ENCODE measurements around the gene UNC80.
"Not testable (repeated sequence)": the region's sequence is repeated elsewhere in the genome, so short reads cannot be mapped to it uniquely, and the experiment has no call there.

The UNC80 gene, protein sequence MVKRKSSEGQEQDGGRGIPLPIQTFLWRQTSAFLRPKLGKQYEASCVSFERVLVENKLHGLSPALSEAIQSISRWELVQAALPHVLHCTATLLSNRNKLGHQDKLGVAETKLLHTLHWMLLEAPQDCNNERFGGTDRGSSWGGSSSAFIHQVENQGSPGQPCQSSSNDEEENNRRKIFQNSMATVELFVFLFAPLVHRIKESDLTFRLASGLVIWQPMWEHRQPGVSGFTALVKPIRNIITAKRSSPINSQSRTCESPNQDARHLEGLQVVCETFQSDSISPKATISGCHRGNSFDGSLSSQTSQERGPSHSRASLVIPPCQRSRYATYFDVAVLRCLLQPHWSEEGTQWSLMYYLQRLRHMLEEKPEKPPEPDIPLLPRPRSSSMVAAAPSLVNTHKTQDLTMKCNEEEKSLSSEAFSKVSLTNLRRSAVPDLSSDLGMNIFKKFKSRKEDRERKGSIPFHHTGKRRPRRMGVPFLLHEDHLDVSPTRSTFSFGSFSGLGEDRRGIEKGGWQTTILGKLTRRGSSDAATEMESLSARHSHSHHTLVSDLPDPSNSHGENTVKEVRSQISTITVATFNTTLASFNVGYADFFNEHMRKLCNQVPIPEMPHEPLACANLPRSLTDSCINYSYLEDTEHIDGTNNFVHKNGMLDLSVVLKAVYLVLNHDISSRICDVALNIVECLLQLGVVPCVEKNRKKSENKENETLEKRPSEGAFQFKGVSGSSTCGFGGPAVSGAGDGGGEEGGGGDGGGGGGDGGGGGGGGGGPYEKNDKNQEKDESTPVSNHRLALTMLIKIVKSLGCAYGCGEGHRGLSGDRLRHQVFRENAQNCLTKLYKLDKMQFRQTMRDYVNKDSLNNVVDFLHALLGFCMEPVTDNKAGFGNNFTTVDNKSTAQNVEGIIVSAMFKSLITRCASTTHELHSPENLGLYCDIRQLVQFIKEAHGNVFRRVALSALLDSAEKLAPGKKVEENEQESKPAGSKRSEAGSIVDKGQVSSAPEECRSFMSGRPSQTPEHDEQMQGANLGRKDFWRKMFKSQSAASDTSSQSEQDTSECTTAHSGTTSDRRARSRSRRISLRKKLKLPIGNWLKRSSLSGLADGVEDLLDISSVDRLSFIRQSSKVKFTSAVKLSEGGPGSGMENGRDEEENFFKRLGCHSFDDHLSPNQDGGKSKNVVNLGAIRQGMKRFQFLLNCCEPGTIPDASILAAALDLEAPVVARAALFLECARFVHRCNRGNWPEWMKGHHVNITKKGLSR (N-terminal part only)

GRCh38 chr2:209771474-209772289, at the start of gene UNC80:
TSS of gene UNC80 (plus strand) at chr2:209771832. CDS start at chr2:209772073, 241 bp downstream.
- DNase-seq = peak; percentile 62

DNA sequence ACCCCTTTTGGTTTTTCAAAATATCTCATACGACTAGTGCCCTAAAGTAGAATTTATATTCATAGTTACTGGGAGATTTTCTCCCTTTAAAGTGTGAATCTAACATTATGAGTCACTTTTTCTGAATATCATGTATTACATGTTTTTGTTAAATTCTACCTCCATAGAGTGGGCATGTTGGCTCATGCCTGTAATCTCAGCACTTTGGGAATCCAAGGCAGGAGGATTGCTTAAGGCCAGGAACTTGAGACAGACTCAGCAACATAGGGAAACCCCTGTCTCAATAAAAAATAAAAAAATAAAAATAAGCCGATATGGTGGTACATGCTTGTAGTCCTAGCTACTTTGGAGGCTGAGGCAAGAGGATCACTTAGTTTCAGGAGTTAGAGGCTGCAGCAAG, 45.3 kb upstream of the UNC80 start:
- no peak for DNase-seq

DNA sequence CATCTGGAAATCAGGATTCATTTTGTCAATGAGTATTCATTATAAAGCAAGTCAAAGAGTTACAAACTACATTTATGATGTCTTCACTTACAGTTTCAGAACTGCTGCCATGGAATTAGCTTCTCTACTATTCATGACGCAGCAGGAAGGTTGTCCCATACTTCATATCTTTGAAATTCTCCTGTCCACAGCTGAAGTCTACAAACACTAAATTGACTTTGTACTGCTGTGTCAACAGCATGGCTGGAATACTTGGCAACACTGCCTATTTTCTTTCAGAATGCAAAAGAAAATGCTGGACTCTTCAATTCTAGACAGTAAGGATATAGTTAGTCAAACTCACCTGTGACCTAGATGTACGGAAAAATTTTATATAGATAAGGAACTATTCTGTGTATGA, 44.6 kb upstream of the UNC80 start:
- DNase-seq = no peak

DNA sequence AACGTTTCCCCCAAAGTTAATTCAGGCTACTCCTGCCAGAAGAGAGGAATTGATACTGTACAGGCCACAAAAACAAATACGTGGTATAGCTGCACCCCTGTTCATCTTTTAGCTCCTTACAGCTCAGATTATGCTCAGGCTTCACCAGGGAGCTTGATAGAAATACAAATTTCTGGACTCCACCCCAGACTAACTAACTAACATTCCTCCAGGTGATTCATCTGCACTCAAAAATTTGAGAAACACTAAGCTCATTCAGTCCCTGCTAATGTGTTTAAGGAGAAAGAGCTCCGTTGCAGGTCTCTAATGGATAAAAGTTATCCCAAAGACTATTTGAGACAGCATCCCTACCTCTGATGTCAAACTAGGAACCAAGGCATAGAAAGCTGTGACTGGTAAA, 36.8 kb upstream of the UNC80 start:
- no peak for DNase-seq

DNA sequence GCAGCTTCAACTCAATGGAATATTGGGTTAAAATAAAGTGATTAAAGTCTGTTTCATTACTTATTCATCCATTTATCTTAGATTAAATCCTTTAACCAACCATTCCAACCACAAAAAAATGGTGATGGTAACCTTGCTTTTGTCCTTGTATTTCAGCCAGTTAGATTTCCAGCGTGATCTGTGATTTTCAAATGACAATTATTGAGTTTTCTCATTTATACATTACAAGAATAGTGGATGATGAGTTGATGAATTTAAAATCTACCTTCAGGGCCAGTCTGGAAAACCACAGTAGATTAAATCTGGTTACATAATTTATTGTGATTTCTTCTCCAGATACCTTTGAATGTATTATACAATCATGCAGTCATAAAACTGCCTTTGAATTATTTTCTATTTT, 29.7 kb upstream of the UNC80 start:
- no peak for DNase-seq

- DNase-seq = no peak
Measured at GRCh38 chr2:209753020-209753419, 18.6 kb upstream of the UNC80 start.

DNA sequence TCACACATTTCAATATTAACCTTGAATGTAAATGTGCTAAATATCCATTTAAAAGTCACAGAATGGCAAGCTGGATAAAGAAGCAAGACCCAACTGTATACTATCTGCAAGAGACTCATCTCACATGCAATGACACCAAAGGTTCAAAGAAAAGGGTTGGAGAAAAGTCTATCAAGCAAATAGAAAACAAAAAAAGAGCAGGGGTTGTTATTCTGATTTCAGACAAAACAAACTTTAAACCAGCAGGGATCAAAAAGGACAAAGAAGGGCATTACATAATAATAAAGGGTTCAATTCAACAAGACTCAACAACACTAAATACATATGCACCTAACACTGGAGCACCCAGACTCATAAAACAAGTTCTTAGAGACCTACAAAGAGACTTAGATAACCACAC, 14.5 kb upstream of the UNC80 start:
- no peak for DNase-seq

DNA sequence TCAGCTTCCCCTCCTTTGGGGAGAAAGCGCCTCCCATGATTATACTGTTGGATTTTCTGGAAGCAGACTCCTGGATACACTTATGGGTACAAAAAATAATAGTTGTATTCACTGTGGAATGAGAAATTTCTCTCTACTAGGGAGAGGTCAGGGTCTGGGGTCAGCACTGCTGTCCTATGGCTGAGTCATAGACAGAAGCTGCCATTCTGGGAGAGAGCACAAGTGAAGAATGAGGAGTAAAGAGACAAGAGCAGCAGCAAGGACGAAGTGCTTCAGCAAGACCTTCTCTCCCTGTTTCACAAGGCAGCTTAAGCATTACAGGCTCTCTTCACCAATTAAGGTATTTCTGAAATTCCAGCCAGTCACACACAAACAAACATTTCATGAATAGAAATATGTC, 10.1 kb upstream of the UNC80 start:
- no peak for DNase-seq

DNA sequence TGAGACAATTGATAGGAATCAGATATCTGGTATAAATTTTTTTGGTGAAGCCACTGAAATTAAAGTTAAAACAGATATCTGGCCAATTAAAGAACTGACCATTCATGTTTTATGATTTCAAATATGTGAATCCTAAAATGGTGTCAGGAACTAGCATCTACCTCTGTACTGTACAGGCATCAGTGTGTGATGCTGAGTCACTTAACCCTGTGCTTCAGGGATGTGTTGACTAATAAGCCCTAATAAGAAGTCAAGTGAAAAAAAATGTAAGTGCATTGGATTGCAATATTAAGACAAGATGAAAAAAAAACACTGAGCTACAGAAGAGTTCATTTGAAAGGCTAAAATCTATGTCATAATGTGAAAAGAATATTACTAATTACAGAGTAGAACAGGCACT, 9.1 kb upstream of the UNC80 start:
- DNase-seq = no peak

GRCh38 chr2:209763106-209763505, 8.5 kb upstream of the UNC80 start:
- DNase-seq = no peak

DNA sequence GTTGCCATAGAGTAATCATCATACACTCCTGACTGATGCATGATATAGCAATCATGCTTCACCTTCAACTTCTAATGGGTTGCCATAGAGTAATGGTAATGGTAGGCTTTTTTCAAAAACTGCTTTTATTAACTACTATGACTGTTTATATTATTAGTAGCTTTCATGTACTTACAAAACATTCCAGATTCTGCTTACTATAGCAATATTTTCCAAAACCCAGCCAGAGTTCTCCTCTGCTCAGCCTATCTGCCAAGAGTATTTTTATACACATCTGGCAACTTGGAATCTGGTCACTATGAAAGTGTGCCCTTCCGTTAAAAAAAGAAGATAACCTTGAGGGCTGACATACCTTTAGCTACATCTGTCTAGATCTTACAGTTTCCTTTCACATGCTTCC, 5.0 kb upstream of the UNC80 start:
- no peak for DNase-seq

DNA sequence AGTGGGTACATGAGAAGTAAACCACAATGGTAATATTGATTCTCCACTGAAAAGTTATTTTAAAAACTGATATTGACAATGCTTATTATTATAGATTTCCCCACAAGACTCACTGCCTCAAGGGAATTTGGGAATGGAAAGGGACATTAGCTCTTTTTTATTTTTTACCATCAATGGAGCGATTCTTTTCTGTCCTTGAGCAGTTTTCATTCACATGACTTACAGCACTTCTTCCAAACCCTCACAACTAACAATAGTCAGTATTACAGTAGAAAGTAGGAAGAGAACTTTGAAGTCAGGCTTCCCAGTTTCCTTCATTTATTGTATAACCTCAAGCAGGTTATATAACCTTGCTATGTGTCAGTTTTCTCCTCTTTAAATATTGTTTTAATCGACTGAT, 4.3 kb upstream of the UNC80 start:
- DNase-seq = no peak

DNA sequence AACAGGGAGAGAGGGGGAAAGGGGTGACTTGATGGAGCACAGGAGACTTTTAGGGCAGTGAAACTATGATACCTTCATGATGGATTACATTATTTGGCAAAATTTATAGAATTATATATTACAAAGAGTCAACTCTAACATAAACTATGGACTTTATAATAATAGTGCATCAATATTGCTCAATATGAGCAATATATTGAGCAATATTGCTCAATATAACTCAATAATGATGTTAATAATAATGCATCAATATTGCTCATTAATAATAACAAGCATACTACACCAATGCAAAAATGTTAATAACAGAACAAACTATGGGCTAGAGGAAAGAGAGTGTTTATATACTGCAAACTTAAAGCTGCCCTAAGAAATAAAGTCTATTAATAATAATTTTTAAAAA, 3.1 kb upstream of the UNC80 start:
- no peak for DNase-seq

- no peak for DNase-seq
Measured at GRCh38 chr2:209772290-209772685, 656 bp downstream of the UNC80 start.

DNA sequence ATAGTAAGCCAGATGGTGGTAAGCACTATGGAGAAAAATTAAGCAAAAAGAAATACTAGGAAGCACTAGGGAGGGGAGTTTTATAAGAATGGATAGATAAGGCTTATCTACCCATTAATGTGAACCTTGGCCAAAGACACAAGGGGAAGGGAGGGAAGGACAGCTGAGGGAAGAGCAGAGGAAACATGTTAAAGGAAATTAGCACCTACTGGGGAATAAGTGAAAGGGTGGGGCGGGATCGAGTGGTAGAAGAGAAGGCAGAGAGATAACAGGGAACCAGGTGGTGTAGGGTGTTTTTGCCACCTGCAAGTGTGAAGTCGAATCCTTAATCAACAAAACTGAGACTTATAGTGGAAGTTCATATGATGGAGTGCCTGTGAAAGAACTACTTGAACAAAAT, 1.7 kb downstream of the UNC80 start:
- DNase-seq = no peak

GRCh38 chr2:209787416-209787815, 15.8 kb downstream of the UNC80 start:
- DNase-seq = no peak

DNA sequence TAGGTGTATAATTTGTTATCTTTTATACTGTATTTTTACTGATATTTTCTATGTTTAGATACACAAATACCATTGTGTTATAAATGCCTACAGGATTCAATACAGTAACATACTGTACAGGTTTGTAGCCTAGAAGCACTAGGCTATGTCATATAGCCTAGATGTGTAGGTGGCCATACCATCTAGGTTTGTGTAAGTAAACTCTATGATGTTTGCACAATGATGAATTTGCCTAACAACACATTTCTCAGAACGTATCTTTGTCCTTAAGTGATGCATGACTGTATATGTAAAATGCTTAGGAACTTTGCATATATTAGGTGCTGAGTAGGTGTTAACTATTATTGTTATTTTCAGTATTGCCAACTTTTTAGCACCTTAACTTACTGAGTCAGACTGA, 17.3 kb downstream of the UNC80 start:
- DNase-seq = no peak

GRCh38 chr2:209790066-209790728, 18.6 kb downstream of the UNC80 start:
- DNase-seq = no peak

DNA sequence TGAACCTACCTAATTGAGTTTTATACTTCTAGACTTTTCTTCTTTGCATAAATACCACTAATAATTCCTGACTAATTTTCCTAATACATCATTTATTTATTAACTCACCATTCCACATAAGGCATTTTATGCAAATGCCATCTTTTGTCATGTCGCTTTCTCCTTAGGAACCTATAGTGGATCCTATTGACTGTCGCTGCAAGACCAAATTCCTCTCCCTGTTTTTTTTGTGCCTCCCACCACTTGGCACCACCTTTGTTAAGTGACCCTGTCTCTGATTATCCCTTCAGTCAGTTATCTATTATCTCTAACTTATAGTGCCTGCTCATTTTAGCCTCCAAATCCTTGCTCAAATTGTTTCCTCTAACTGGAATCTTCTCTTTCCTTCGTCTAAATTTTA, 19.5 kb downstream of the UNC80 start:
- DNase-seq = no peak

DNA sequence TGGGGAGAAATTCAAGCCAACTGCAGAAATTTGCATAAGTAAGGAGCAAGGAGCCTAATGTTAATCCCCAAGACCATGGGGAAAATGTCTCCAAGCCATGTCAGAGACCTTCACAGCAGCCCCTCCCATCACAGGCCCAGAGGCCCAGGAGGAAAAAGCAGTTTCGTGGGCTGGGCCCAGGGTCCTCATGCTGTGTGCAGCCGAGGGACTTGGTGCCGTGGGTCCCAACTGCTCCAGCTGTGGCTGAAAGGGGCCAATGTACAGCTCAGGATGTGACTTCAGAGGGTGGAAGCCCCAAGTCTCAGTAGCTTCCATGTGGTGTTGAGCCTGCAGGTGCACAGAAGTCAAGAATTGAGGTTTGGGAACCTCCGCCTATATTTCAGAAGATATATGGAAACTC, 23.8 kb downstream of the UNC80 start:
- not testable (repeated sequence) for DNase-seq

DNA sequence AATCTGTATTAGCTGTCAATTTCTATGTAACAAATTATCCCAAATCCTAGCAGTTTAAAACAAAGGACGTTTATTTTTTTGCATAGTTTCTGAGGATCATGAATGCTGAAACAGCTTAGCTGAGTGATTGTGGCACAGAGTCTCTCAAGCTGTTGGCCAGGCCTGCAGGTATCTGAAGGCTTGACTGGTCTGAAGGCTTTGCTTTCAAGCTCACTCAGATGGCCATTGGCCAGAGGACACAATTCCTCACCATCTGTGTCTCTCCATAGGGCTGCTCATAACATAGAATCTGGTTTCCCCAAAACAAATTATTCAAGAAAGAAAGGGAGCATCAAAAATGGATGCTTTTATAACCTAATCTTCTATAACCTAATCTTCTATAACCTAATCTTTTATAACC, 33.7 kb downstream of the UNC80 start:
- no peak for DNase-seq

GRCh38 chr2:209806318-209806717, 34.7 kb downstream of the UNC80 start:
- no peak for DNase-seq
